Stomach (tissue), 4 donors: ENCODE results near the gene COQ8B.
"Not testable (repeated sequence)": the region's sequence is repeated elsewhere in the genome, so short reads cannot be mapped to it uniquely, and the experiment has no call there.

Experiments used
- EP300 ChIP-seq: sonication (generic); formaldehyde crosslinking; IDR thresholded peaks from one replicate; pipeline ENCODE4 v1.6.1; 2017; ENCODE audit warnings: antibody characterized with exemption
- POLR2A ChIP-seq, 4 donors: fragments of 450-650 bp; IDR thresholded peaks; one replicate each; pipeline ENCODE4 v1.6.1; 2016; ENCODE audit warnings: antibody characterized with exemption in 4 of 4, control low read depth in 2 of 4, mild to moderate bottlenecking in 1 of 4, moderate library complexity in 1 of 4
- POLR2AphosphoS5 ChIP-seq, 3 donors: sonication (generic); formaldehyde crosslinking; IDR thresholded peaks; one replicate each; pipeline ENCODE4 v1.6.1; 2016; ENCODE audit warnings: antibody characterized with exemption in 3 of 3
- TF ChIP-seq, protein P1 (sequence below), 7 experiments: fragments of 450-650 bp in 4 of 7; fragments of 200-600 bp in 3 of 7; sonication (generic) in 3 of 7; IDR thresholded peaks; one replicate each; pipeline ENCODE4 v1.5.1; 2016 to 2019; ENCODE audit warnings: antibody characterized with exemption in 7 of 7, control low read depth in 2 of 7, mild to moderate bottlenecking in 1 of 7

GRCh38 chr19:40766385-40766784 is 49.7 kb upstream of the COQ8B start:
- TF ChIP-seq, protein P1, sequence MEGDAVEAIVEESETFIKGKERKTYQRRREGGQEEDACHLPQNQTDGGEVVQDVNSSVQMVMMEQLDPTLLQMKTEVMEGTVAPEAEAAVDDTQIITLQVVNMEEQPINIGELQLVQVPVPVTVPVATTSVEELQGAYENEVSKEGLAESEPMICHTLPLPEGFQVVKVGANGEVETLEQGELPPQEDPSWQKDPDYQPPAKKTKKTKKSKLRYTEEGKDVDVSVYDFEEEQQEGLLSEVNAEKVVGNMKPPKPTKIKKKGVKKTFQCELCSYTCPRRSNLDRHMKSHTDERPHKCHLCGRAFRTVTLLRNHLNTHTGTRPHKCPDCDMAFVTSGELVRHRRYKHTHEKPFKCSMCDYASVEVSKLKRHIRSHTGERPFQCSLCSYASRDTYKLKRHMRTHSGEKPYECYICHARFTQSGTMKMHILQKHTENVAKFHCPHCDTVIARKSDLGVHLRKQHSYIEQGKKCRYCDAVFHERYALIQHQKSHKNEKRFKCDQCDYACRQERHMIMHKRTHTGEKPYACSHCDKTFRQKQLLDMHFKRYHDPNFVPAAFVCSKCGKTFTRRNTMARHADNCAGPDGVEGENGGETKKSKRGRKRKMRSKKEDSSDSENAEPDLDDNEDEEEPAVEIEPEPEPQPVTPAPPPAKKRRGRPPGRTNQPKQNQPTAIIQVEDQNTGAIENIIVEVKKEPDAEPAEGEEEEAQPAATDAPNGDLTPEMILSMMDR (IDR thresholded peaks at IDR 0.05) = not testable (repeated sequence)
- not testable (repeated sequence) for TF ChIP-seq POLR2A (IDR thresholded peaks at IDR 0.05); EP300; POLR2AphosphoS5 (IDR thresholded peaks at IDR 0.05)
